ENCODE measurements around the gene IFNL1.
"Not testable (repeated sequence)": the region's sequence is repeated elsewhere in the genome, so short reads cannot be mapped to it uniquely, and the experiment has no call there.

The IFNL1 gene

DNA sequence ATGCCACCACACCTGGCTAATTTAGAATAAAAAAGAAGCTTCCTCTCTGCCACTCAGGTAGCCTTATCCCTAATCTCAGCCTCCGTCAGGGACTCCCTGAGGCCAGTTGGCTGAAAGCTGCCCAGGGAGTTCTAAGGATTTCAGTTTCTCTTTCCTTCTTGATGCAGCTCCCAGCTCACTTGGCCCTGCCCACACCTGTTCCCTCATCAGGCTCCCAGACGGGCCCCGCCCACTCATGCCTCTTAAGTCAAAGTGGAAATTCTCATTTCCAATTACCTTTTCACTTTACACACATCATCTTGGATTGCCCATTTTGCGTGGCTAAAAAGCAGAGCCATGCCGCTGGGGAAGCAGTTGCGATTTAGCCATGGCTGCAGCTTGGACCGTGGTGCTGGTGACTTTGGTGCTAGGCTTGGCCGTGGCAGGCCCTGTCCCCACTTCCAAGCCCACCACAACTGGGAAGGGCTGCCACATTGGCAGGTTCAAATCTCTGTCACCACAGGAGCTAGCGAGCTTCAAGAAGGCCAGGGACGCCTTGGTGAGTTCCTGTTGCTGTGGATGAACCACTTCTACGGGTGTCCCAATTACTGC lies at the start of gene IFNL1:
Gene IFNL1, plus strand, starts transcription at position 353 of the 591 bp plus-strand sequence. Its CDS starts 15 bp downstream, at position 368.
- no peak for DNase-seq (ENCODE audit: low read depth)

DNA sequence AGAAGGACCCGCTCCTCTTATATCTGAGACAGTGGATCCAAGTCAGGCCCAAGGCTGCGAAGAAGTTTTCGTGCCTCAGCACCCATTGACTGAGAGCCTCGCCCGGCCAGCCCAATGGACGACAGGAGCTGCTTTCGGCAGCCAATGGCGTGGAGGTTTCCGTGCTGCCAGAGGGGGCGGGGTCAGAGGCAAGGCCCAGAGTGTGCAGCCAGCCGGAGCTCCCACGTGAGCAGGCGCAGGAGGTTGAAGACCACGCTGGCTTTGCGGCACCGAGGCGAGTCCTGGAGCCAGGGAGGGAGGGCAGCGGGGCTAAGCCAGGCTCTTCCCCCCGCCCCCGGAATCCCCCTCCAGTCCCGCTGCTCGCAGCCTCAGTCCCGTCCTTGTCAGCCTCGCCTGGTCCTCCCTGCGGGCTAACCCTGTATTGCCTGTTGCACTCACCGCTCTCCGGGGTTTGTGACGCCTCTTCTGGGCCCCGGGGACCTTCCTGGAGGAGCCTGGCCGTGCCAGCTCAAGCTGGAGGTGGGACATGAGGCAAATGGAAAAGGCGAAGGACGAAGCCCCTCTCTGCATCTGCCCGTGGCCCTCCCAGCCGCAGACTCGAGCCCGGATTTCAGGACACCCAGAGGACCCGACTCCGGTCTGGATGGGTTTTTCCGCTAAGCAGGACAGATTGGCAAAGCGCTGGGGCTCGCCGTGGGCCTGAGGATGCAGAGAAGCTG lies 49.1 kb upstream of the IFNL1 start:
- no peak for DNase-seq (ENCODE audit: low read depth)

DNA sequence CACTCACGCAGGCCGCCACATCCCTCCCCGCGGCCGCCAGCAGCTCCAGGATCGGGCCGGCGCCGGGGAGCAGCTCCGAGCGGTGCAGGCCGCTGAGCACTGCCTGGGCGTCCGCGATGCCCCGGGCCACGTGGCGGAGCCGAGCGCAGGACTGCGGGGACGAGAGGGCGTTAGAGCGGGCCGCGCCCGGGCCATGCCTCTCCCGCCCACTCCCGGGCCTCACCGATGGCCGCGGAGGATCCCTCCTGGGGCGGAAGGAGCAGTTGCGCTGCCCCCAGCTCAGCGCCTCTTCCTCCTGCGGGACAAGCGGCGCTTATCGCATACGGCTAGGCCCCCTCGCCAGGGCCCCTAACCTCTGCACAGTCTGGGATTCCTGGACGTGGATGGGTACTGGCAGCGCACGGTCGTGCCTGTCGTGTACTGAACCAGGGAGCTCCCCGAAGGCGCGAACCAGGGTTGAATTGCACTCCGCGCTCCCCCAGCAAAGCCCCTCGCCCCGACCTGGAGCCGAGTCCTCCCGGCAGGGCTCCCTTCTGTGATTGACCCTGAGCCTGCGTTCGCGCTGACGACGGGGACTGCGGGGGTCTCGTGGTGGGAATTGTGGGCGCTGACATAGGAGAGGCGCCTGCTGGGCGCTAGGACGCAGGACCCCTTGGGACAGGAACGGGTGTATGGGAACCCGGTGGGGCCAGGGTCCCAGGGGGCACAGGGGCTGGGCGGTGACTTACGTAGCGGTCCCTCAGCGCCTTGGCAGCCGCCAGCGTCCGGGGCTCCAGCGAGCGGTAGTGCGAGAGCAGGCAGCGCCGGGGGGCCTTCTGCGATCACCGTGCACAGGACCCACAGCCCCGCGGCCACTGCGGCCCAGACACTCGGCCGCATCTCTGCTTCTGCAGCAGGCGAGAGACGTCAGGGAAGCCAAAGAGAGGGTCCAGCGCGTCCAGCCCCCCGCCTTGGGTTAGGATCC lies 48.2 kb upstream of the IFNL1 start:
- no peak for DNase-seq (ENCODE audit: low read depth)

DNA sequence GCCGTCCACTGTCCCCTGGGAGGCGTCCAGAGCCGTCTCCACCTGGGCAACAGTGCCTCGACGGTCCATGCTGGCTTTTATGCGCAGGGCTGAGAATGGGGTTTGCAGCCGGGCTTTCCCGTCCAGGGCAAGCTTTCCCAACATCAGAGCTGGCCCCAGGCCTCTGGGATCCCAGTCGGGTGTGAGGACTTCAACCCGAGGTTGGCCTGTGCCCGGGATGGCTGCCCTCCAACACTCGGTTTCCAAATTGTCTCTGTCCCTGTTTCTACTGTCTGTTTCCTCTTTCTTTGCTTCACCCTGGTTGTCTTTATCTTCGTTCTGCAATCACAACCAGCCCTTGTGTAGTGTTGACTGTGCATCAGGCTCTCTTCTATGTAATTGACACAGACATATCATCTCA lies 47.4 kb upstream of the IFNL1 start, which contains the start of gene IFNL4:
Gene IFNL4, minus strand, starts transcription at position 51 of the 400 bp plus-strand sequence.
- DNase-seq (ENCODE audit: low read depth), result no peak

- no peak for DNase-seq (ENCODE audit: low read depth)
These were observed 45.1 kb upstream of the IFNL1 start for GRCh38 chr19:39251081-39251480.

DNA sequence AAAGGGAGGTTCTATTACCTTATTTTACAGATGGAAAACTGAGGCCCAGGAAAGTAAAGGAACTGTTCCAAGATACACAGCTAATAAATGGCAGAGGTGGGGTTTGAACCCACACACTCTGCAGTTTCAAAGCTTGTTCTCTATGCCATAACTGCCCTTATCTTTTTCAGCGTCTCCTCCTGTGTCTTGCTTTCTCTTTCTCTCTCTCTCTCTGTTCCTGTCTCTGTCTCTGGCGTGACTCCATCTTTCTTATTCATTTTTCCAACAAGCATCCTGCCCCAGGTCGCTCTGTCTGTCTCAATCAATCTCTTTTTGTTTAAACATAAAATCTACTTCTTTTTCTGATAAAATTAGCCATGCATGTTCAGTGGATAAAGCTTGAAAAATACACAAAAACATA lies 44.4 kb upstream of the IFNL1 start:
- DNase-seq (ENCODE audit: low read depth), result no peak

GRCh38 chr19:39252458-39252857 lies 43.7 kb upstream of the IFNL1 start:
- no peak for DNase-seq (ENCODE audit: low read depth)

- no peak for DNase-seq (ENCODE audit: low read depth)
These were observed 42.6 kb upstream of the IFNL1 start for GRCh38 chr19:39253374-39254149.

DNA sequence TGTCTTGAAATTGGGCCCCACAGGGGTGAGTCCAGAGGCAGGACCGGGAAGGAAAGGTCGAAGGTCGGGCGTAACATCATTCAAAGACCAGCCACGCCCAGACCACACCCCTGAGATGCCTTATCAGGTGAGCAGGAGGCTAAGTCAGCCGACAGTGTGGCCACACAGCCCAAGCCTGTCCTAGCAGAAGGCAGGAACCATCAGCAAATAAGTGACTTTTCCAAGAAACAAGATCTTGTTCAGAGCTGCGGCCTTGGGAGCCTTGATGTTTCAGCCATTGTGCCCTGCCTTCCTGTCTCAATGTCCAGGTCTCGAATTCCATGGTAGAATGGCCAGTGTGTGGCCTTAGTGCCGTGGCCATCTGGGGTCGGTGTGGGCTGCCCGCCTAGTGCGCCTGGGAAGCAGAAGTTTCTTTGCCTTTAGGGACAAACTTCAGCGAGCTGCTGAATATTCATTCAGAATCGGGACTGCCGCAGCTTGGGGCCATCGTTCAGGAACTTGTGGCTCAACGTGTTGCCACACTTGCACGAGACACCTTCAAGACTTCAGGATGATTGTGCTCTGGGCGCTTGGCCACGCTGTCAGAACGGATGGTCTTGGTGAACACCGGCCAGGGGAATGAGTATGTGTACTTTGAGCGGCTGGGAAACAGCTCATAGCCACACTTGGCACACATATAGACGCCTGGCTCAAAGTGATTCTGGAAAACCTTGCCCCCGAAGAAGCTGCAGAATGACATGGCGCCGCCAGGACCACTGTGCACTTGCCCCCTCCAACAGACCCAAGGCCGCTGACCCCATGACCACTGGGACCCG lies 41.5 kb upstream of the IFNL1 start:
- no peak for DNase-seq (ENCODE audit: low read depth)

DNA sequence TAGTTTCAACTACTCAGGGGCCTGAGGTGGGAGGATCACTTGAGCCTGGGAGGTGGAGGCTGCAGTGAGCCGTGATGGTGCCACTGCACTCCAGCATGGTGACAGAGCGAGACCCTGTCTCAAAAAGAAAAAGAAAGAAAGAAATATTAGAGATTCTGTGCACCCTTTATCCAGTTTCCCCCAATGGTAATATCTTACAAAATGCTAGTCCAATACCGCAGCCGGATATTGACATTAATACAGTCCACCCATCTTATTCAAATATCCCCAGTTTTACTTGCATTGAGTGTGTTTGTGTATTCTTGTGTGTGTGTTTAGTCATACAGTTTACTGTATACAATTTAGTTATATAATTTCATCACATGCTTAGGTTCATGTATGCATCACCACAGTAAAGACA lies 39.0 kb upstream of the IFNL1 start:
- DNase-seq (ENCODE audit: low read depth), result no peak

- DNase-seq (ENCODE audit: low read depth), result no peak
These were observed 34.5 kb upstream of the IFNL1 start for GRCh38 chr19:39261704-39262103.

GRCh38 chr19:39262496-39262895 lies 33.7 kb upstream of the IFNL1 start:
- no peak for DNase-seq (ENCODE audit: low read depth)

DNA sequence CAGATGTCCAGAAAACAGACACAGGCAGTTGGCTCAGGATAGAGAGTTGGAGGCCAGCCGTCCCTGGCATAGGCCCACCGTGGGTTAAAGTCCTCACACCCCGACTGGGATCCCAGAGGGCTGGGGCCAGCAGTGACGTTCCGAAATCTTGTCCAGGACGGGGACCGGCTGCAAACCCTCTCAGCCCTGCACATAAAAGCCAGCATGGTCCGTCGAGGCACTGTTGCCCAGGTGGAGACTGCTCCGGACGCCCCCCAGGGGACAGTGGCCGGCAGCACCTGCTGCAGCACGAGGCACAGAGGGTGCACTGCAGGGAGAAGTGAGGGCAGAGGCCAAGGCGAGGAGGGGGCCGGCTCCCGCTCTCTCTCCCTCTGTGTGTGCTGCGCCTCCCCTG lies 32.3 kb upstream of the IFNL1 start:
- DNase-seq (ENCODE audit: low read depth), result no peak

GRCh38 chr19:39264306-39265290 lies 31.6 kb upstream of the IFNL1 start:
- no peak for DNase-seq (ENCODE audit: low read depth)

- no peak for DNase-seq (ENCODE audit: low read depth)
These were observed 30.8 kb upstream of the IFNL1 start for GRCh38 chr19:39265321-39265916.

DNA sequence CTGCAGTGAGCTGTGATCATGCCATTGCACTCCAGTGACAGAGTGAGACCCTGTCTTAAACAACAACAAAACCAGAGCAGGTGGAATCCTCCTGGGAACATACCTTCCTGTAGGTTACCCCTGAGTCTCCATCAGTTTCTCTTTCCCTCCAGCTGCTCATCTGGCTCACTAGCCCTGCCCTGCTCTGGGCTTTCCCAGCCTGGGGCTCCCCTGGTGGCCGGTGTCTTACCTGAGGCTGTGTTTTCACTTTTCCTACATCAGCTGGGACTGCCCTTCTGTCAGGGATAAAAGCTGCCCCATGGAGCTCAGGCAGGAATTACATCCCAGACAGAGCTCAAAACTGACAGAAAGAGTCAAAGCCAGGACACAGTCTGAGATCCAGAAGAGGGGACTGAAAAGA lies 28.1 kb upstream of the IFNL1 start, which contains the start of gene IFNL2:
Gene IFNL2, plus strand, starts transcription at position 312 of the 400 bp plus-strand sequence. CDS start 173 bp downstream, outside the sequence.
- not testable (repeated sequence) for DNase-seq (ENCODE audit: low read depth)

DNA sequence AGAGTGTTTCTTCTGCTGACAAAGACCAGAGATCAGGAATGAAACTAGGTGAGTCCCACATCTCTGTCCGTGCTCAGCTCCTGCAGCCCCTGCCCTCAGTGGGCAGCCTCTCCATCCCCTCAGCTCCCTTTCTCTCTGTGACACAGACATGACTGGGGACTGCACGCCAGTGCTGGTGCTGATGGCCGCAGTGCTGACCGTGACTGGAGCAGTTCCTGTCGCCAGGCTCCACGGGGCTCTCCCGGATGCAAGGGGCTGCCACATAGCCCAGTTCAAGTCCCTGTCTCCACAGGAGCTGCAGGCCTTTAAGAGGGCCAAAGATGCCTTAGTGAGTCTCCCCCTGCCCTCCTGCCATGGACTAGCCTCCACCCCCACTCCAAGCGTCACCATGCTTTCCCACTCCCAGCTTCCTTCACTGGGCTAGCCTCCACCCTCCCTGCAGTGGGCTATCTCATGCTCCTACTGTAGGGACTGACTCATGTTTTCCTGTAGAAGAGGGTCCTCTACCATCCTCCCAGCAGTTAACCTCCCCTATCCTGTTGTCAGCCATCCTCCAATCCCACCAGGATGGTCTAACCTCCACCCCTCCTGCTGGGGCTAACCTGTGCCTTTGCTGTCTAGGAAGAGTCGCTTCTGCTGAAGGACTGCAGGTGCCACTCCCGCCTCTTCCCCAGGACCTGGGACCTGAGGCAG lies 27.5 kb upstream of the IFNL1 start:
- not testable (repeated sequence) for DNase-seq (ENCODE audit: low read depth)

- DNase-seq (ENCODE audit: low read depth), result not testable (repeated sequence)
These were observed 26.8 kb upstream of the IFNL1 start for GRCh38 chr19:39269369-39269768.
